GM12874 (cell line): Measurements from ENCODE around the gene FAM9C.

ENCODE experiments used
- TF ChIP-seq, protein P1 (sequence below): IDR thresholded peaks from 2 replicates; pipeline ENCODE4 v1.5.1; 2011; ENCODE audit warnings: low read depth, mild to moderate bottlenecking, control low read depth, low read length, moderate library complexity; ENCODE audit not compliant: insufficient read depth

FAM9C gene

GRCh38 chrX:12986886-12987285 lies 57.5 kb downstream of the FAM9C start:
- TF ChIP-seq, protein P1, sequence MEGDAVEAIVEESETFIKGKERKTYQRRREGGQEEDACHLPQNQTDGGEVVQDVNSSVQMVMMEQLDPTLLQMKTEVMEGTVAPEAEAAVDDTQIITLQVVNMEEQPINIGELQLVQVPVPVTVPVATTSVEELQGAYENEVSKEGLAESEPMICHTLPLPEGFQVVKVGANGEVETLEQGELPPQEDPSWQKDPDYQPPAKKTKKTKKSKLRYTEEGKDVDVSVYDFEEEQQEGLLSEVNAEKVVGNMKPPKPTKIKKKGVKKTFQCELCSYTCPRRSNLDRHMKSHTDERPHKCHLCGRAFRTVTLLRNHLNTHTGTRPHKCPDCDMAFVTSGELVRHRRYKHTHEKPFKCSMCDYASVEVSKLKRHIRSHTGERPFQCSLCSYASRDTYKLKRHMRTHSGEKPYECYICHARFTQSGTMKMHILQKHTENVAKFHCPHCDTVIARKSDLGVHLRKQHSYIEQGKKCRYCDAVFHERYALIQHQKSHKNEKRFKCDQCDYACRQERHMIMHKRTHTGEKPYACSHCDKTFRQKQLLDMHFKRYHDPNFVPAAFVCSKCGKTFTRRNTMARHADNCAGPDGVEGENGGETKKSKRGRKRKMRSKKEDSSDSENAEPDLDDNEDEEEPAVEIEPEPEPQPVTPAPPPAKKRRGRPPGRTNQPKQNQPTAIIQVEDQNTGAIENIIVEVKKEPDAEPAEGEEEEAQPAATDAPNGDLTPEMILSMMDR: no peak

DNA sequence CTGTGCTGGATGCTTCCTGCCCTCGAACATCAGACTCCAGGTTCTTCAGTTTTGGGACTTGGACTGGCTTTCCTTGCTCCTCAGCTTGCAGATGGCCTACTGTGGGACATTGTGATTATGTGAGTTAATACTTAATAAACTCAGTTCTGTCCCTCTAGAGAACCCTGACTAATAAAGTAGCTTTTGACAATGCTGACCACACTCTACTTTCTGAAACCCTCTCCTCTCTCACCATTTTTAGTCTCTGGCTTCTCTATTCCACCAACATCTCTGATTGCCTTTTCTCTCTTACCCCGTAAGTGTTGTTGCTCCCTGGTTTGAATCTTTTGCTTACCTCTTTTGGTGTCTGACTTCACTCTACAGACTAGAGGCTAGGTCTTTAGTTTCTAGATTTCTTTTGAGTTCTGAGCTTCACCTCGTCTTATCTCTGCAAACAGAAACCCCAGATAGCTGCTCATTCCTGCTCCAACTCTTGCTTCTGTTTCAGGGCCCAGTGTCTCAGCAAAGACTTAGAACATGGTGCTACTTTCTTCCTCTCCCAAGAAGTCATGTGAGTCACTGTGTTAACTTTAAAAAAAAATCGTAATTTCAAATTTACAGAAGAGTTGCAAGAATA lies 58.1 kb downstream of the FAM9C start:
- TF ChIP-seq, protein P1: no peak
